Mucosa of descending colon (tissue), 3 donors: ENCODE results near the gene CCDC85A. TPM values are rescaled to one million over a fixed set of nuclear protein-coding genes. Genes with fewer than 3 reads are reported as not detected.

Source experiments
- ATAC-seq: fragments of 200-7000 bp; cut with Tn5 transposase; one replicate; pipeline ENCODE4 v1.9.1; 2020; ENCODE audit warnings: mild to moderate bottlenecking, moderate library complexity
- DNase-seq, 3 donors: peaks; one replicate each; pipeline ENCODE4 v3.0.0-alpha.2; 2020
- H3K36me3 ChIP-seq: fragments of 200-600 bp; one replicate; pipeline ENCODE4 v1.8.0; 2021; ENCODE audit warnings: low read depth, mild to moderate bottlenecking
- H3K4me1 ChIP-seq: fragments of 200-600 bp; one replicate; pipeline ENCODE4 v1.8.0; 2021; ENCODE audit warnings: low read depth, mild to moderate bottlenecking
- H3K4me3 ChIP-seq: fragments of 200-600 bp; one replicate; pipeline ENCODE4 v1.8.0; 2021; ENCODE audit warnings: mild to moderate bottlenecking
- H3K9me3 ChIP-seq: fragments of 200-600 bp; one replicate; pipeline ENCODE4 v1.8.0; 2021; ENCODE audit warnings: mild to moderate bottlenecking
- CTCF ChIP-seq: fragments of 200-600 bp; IDR thresholded peaks from one replicate; pipeline ENCODE4 v1.8.0; 2022; ENCODE audit warnings: antibody characterized with exemption, mild to moderate bottlenecking
- intact Hi-C, 2 donors: fragments of 100-400 bp; cut with DNase I in 1 of 2; cut with micrococcal nuclease in 1 of 2; formaldehyde crosslinking; loops; one replicate each; pipeline versions ENCODE4 v1.11.0 to v1.11.1; 2022; cut with DNase I, micrococcal nuclease
- total RNA-seq, 3 donors: library from RNA; stranded (reverse); fragmentation: NEBNext Ultra II Directional in 2 of 3; extraction: Animal tissue kit (Norgen Biotek cat#: 25700) in 2 of 3; gene quantifications; one replicate each; pipeline versions ENCODE4 v1.2.1 to v1.2.4, GENCODE V29; 2021 to 2023
- donor health status: DM: no; HTN: no; CAD: no; lungs with moderate emphysema.
- donor health status: DM: no; HTN: no; CAD: no.
- donor health status: DM: no; HTN: yes; CAD: no.

Gene CCDC85A
- total RNA-seq, 3 donors from 2014 or later = 0.41 to 2.7 (median 0.49) TPM

- no peak for ATAC-seq
- intact Hi-C loops = no loop called here
- TF ChIP-seq CTCF = no peak
- no peaks in the 10 kb centered on the region for H3K9me3 ChIP-seq
- H3K4me3 ChIP-seq = no peak overlapping the region
- H3K4me1 ChIP-seq = no peaks in the 10 kb centered on the region
- no peaks in the 10 kb centered on the region for H3K36me3 ChIP-seq
- no peak for DNase-seq
Measured at GRCh38 chr2:56348392-56349210, 164.8 kb downstream of the CCDC85A start.

DNA sequence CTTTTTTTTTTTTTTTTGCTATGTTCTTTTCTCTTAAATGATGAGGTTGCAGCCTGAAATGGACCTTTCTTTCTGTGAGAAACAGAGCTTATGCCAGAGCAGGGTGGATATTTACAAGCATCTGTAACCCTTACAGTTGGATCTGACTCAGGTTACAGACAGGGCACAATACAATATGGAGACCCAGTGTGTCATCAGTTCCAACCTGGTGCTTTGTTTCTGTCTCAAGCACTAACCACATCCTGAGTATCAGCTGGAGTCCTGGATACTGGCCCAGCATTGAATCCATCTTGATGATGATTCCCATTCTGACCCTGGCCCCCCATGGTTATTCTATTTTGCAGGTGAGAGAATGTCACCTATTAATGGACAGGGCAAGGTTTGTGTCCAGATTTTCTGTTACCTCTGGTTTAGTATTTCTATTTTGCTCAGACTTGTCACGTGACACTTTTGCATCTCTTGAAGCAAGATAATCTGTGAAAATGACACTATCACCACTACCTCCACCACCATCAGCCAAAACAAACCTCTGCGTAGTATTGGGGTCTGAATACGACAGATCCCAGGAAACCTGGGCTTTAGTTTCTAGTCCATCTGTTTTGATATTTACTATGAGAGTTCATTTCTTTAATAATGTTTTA lies 174.0 kb downstream of the CCDC85A start:
- ATAC-seq (no peak), DNase-seq (no peak)
- H3K36me3 ChIP-seq = no peaks in the 10 kb centered on the region
- no peak for TF ChIP-seq CTCF
- H3K9me3 ChIP-seq = no peaks in the 10 kb centered on the region
- intact Hi-C loops = no loop called here
- H3K4me3 ChIP-seq = no peak overlapping the region
- no peaks in the 10 kb centered on the region for H3K4me1 ChIP-seq

DNA sequence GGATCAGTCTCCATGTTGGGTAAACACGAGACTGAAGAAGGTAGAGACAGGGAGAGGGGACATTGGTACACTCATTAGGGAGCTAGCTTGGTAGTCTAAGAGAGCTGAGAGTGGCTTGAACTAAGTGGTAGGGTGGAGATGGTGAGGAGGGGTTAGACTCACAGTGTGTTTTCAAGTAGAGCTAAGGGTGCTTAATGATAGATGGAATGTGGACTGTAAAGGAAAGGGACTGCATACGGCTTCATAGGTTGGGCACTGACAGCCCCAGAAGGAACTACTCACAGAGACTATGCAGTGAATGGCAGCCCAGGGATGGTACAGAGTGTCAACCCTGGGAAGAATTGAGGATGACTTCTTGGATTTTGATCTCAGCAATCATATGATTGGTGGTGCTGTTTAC lies 178.1 kb downstream of the CCDC85A start:
- H3K9me3 ChIP-seq = no peaks in the 10 kb centered on the region
- H3K4me1 ChIP-seq = no peaks in the 10 kb centered on the region
- H3K36me3 ChIP-seq = no peaks in the 10 kb centered on the region
- TF ChIP-seq CTCF = no peak
- H3K4me3 ChIP-seq = no peak overlapping the region
- no peak for ATAC-seq
- intact Hi-C loops = no loop called here
- DNase-seq = no peak

GRCh38 chr2:56364902-56365301 lies 181.1 kb downstream of the CCDC85A start:
- no peak for ATAC-seq
- Histone ChIP-seq H3K4me3 (no peak overlapping the region), H3K36me3 (no peaks in the 10 kb centered on the region), H3K9me3 (no peaks in the 10 kb centered on the region), H3K4me1 (no peaks in the 10 kb centered on the region)
- TF ChIP-seq CTCF = no peak
- intact Hi-C loops = no loop called here
- no peak for DNase-seq

GRCh38 chr2:56369316-56369715 lies 185.5 kb downstream of the CCDC85A start:
- intact Hi-C loops = no loop called here
- no peaks in the 10 kb centered on the region for H3K4me1 ChIP-seq
- no peaks in the 10 kb centered on the region for H3K9me3 ChIP-seq
- ATAC-seq = no peak
- H3K36me3 ChIP-seq = no peaks in the 10 kb centered on the region
- no peak for DNase-seq
- no peak for TF ChIP-seq CTCF
- no peak overlapping the region for H3K4me3 ChIP-seq
